Measurements from ENCODE around the gene NUDT16L1.

Gene NUDT16L1

GRCh38 chr16:4693296-4693955 is at the start of gene NUDT16L1:
NUDT16L1 (plus strand) TSS chr16:4693562; CDS start chr16:4693727, 165 bp downstream.
- peak; percentile 77 for DNase-seq

GRCh38 chr16:4646773-4647643 is 46.4 kb upstream of the NUDT16L1 start:
- DNase-seq: no peak

DNA sequence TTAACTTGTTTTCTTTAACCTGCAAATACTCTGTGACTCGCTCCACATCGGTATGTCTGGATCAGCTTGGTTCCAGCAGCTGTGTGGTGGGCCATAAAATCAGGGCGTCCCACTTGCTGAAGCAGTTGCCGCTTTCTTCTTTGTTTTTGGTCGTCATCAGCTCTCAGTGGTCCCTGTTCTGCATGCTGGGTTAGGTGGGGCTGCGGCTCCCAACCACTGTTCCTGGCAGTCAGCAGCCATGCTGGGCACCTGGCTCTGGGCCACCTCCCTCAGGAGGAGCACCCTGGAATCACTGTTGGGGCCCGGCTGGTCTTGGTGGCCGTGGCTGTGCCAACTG is 45.8 kb upstream of the NUDT16L1 start:
- no peak for DNase-seq

GRCh38 chr16:4648917-4649316 is 44.4 kb upstream of the NUDT16L1 start:
- DNase-seq: no peak

- no peak for DNase-seq
These were observed 43.5 kb upstream of the NUDT16L1 start for GRCh38 chr16:4649744-4650442.

GRCh38 chr16:4650443-4651074 is 42.8 kb upstream of the NUDT16L1 start:
- DNase-seq: peak; percentile 11

- DNase-seq: no peak
These were observed 41.5 kb upstream of the NUDT16L1 start for GRCh38 chr16:4651827-4652226.

- no peak for DNase-seq
These were observed 40.8 kb upstream of the NUDT16L1 start for GRCh38 chr16:4652561-4652960.

GRCh38 chr16:4654011-4654963 is 39.1 kb upstream of the NUDT16L1 start:
- DNase-seq: no peak

DNA sequence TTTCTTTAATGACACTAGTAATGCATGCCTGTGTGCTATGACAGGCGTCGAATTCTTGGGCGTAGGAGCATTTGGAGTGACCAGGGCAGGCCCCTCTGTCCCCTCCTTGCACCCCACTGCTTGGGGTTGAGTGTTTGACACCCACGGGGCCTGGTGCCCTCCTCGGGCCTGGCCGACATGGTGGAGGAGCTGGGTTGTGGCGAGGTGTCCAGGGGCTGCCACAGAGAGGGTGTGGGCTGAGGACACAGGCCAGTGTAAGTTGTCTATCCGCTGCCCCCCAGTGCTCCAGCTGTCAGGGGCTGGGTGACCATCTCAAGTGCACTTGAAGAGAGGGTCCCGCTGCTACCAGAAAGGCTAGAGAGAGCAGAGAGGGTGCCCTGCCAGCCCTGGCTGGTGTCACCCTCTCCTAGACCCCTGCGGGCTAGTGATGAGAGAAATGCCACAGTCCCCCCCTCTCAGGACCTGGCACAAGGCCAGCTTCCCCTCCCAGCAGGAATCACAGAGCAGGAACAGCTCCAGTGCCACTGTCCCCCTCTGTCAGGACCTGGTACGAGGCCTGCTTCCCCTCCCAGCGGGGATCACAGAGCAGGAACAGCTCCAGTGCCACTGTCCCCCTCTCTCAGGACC is 38.3 kb upstream of the NUDT16L1 start:
- no peak for DNase-seq

GRCh38 chr16:4655801-4656200 is 37.6 kb upstream of the NUDT16L1 start:
- DNase-seq: no peak

- no peak for DNase-seq
These were observed 37.1 kb upstream of the NUDT16L1 start for GRCh38 chr16:4656221-4656620.

DNA sequence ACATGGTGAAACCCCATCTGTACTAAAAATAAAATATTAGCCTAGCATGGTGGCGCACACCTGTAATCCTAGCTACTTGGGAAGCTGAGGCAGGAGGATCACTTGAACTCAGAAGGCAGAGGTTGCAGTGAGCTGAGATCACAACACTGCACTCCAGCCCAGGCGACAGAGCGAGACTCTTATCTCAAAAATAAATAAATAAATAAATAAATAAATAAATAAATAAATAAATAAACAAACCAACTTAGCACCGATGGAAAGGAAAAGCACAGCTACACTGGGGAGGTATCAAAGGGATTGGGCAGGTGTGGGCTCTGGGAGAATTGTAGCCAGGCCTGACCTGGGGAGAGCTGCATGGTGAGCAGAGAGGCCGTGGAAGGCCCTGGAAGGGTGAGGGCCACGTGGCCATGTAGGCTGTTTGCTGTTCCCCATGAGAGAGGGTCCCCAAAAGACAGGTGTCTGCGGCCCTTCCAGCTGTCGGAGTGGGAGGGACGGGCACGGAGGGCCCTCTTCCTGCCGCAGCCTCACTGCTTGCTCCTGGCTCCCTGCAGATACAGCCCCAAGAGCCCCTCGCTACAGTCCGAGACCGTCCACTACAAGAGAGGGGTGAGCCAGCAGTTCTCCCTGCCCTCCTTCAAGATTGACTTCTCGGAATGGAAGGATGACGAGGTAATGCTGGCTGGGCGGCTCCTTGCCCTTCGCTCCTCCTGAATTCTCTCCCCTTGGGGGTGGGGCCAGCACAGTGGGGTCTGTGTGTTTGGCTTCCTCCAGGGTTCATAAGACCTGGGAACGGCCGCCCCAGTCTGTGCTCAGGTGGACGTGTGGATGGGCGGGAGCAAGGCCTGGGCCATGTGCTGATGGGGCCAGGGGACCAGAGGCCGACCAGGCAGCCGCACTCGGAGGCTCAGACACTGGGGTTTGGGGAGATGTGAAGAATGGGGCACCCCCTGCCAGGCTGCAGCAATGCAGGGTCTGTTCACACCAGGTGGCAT is 36.4 kb upstream of the NUDT16L1 start:
- no peak for DNase-seq

GRCh38 chr16:4659363-4660353 is 33.7 kb upstream of the NUDT16L1 start:
- DNase-seq: no peak

- DNase-seq: no peak
These were observed 32.8 kb upstream of the NUDT16L1 start for GRCh38 chr16:4660454-4661007.

GRCh38 chr16:4661661-4662060 is 31.7 kb upstream of the NUDT16L1 start:
- DNase-seq: no peak

DNA sequence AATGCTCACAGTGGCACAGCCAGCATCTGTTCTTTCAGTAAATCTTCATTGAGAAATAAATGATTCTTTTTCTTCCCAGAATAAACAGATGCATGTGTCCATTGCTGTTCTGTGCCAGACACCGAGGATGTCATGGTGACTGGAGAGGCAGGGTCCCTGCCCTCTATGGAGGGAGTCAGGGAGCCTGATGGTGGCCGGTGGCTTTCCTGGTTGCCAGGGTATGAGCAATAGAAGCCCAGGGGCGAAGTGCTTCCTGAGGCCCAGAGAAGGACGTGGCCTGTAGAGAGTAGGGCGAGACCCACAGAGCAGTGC is 29.9 kb upstream of the NUDT16L1 start:
- no peak for DNase-seq

- DNase-seq: no peak
These were observed 29.4 kb upstream of the NUDT16L1 start for GRCh38 chr16:4663777-4664465.

All from NCI-H748 treated with DMSO at 0.1 percent for 48 hours (cell line).